HUES6 (cell line): ENCODE data around the gene ZFAND2B.
"Not testable (repeated sequence)": the region's sequence is repeated elsewhere in the genome, so short reads cannot be mapped to it uniquely, and the experiment has no call there.

Source experiments
- H3K27ac ChIP-seq: 2 replicates; pipeline ENCODE4 v1.7.0; 2013; ENCODE audit warnings: low read depth, mild to moderate bottlenecking, low read length, inconsistent platforms
- H3K27me3 ChIP-seq: 2 replicates; pipeline ENCODE4 v1.6.1; 2013; ENCODE audit warnings: low read length; ENCODE audit not compliant: control insufficient read depth, insufficient read depth
- H3K36me3 ChIP-seq: 2 replicates; pipeline ENCODE4 v1.6.1; 2013; ENCODE audit warnings: low read length; ENCODE audit not compliant: control insufficient read depth, insufficient read depth
- H3K4me1 ChIP-seq: 2 replicates; pipeline ENCODE4 v1.6.1; 2013; ENCODE audit warnings: low read length; ENCODE audit not compliant: control insufficient read depth, insufficient read depth
- H3K4me3 ChIP-seq: 2 replicates; pipeline ENCODE4 v1.5.1; 2013; ENCODE audit warnings: low read depth, low read length
- H3K9ac ChIP-seq: one replicate; pipeline ENCODE4 v1.6.1; 2013; ENCODE audit warnings: mild to moderate bottlenecking, low read length
- H3K9me3 ChIP-seq: 2 replicates; pipeline ENCODE4 v1.6.1; 2013; ENCODE audit warnings: low read depth, low read length; ENCODE audit not compliant: control insufficient read depth, insufficient read depth

ZFAND2B gene

GRCh38 chr2:219186754-219187456 lies 19.7 kb upstream of the ZFAND2B start:
- Histone ChIP-seq H3K9me3 (no peaks in the 10 kb centered on the region), H3K9ac (no peak overlapping the region), H3K27me3 (no peaks in the 10 kb centered on the region), H3K36me3 (peaks cover 25% of the 10 kb centered on the region), H3K27ac (no peak overlapping the region), H3K4me3 (no peak overlapping the region), H3K4me1 (no peaks in the 10 kb centered on the region)

GRCh38 chr2:219197388-219197787 lies 9.2 kb upstream of the ZFAND2B start:
- H3K36me3 ChIP-seq = no peaks in the 10 kb centered on the region
- no peaks in the 10 kb centered on the region for H3K9me3 ChIP-seq
- H3K27me3 ChIP-seq = no peaks in the 10 kb centered on the region
- H3K4me1 ChIP-seq = no peaks in the 10 kb centered on the region
- H3K27ac ChIP-seq = no peak overlapping the region
- no peak overlapping the region for H3K4me3 ChIP-seq
- H3K9ac ChIP-seq = no peak overlapping the region

GRCh38 chr2:219198974-219199373 lies 7.6 kb upstream of the ZFAND2B start:
- Histone ChIP-seq H3K27me3 (no peaks in the 10 kb centered on the region), H3K9me3 (no peaks in the 10 kb centered on the region), H3K36me3 (no peaks in the 10 kb centered on the region), H3K4me3 (no peak overlapping the region), H3K27ac (no peak overlapping the region), H3K9ac (no peak overlapping the region), H3K4me1 (no peaks in the 10 kb centered on the region)

GRCh38 chr2:219199470-219200211 lies 6.9 kb upstream of the ZFAND2B start:
- H3K27ac ChIP-seq = no peak overlapping the region
- no peak overlapping the region for H3K9ac ChIP-seq
- no peak overlapping the region for H3K4me3 ChIP-seq
- H3K36me3 ChIP-seq = no peaks in the 10 kb centered on the region
- 0 out of 2 replicates have a peak, but pooled peaks cover 2% of the 10 kb centered on the region for H3K9me3 ChIP-seq
- no peaks in the 10 kb centered on the region for H3K4me1 ChIP-seq
- H3K27me3 ChIP-seq = no peaks in the 10 kb centered on the region

GRCh38 chr2:219200502-219201326 lies 5.9 kb upstream of the ZFAND2B start:
- not testable (repeated sequence) for H3K9me3 ChIP-seq, H3K4me3 ChIP-seq, H3K36me3 ChIP-seq, H3K9ac ChIP-seq, H3K4me1 ChIP-seq, H3K27me3 ChIP-seq, H3K27ac ChIP-seq

- H3K4me3 ChIP-seq, H3K9ac ChIP-seq, H3K36me3 ChIP-seq, H3K27me3 ChIP-seq, H3K4me1 ChIP-seq, H3K9me3 ChIP-seq, H3K27ac ChIP-seq: not testable (repeated sequence)
Measured at GRCh38 chr2:219201331-219201730, 5.3 kb upstream of the ZFAND2B start.

- no peak overlapping the region for H3K4me3 ChIP-seq
- H3K27me3 ChIP-seq = no peaks in the 10 kb centered on the region
- H3K9me3 ChIP-seq = 0 out of 2 replicates have a peak, but pooled peaks cover 2% of the 10 kb centered on the region
- no peak overlapping the region for H3K27ac ChIP-seq
- no peak overlapping the region for H3K9ac ChIP-seq
- H3K4me1 ChIP-seq = peaks cover 8% of the 10 kb centered on the region
- H3K36me3 ChIP-seq = peaks cover 21% of the 10 kb centered on the region
Measured at GRCh38 chr2:219204425-219205164, 2.0 kb upstream of the ZFAND2B start.

- Histone ChIP-seq H3K4me3 (no peak overlapping the region), H3K36me3 (peaks cover 27% of the 10 kb centered on the region), H3K27ac (no peak overlapping the region), H3K4me1 (peaks cover 8% of the 10 kb centered on the region), H3K27me3 (no peaks in the 10 kb centered on the region), H3K9me3 (0 out of 2 replicates have a peak, but pooled peaks cover 2% of the 10 kb centered on the region), H3K9ac (no peak overlapping the region)
Measured at GRCh38 chr2:219205165-219205538, 1.4 kb upstream of the ZFAND2B start.

GRCh38 chr2:219205981-219206327 lies 628 bp upstream of the ZFAND2B start:
- H3K9me3 ChIP-seq = 0 out of 2 replicates have a peak, but pooled peaks cover 2% of the 10 kb centered on the region
- H3K27ac ChIP-seq = no peak overlapping the region
- peak overlapping the region; percentile 55 for H3K9ac ChIP-seq
- H3K4me3 ChIP-seq = peak overlapping the region; percentile 78
- peaks cover 8% of the 10 kb centered on the region for H3K4me1 ChIP-seq
- no peaks in the 10 kb centered on the region for H3K27me3 ChIP-seq
- peaks cover 35% of the 10 kb centered on the region for H3K36me3 ChIP-seq

- Histone ChIP-seq H3K27me3 (no peaks in the 10 kb centered on the region), H3K36me3 (peaks cover 41% of the 10 kb centered on the region), H3K9ac (peak overlapping the region; percentile 28), H3K4me3 (peak overlapping the region; percentile 78), H3K4me1 (peaks cover 8% of the 10 kb centered on the region), H3K27ac (no peak overlapping the region), H3K9me3 (0 out of 2 replicates have a peak, but pooled peaks cover 2% of the 10 kb centered on the region)
Measured at GRCh38 chr2:219207134-219207883, 727 bp downstream of the ZFAND2B start.
